Stimulated activated CD8-positive, alpha-beta memory T cell treated with anti-CD3 and anti-CD28 coated beads, Interleukin-7, amount 100 ng/mL, for 1 hour (primary cell): ENCODE measurements around the gene MTRF1L.

Experiments used
- DNase-seq, 2 donors: peaks; one replicate each; pipeline ENCODE4 v3.0.0-alpha.2; 2020; ENCODE audit warnings: low read depth in 2 of 2

MTRF1L gene

DNA sequence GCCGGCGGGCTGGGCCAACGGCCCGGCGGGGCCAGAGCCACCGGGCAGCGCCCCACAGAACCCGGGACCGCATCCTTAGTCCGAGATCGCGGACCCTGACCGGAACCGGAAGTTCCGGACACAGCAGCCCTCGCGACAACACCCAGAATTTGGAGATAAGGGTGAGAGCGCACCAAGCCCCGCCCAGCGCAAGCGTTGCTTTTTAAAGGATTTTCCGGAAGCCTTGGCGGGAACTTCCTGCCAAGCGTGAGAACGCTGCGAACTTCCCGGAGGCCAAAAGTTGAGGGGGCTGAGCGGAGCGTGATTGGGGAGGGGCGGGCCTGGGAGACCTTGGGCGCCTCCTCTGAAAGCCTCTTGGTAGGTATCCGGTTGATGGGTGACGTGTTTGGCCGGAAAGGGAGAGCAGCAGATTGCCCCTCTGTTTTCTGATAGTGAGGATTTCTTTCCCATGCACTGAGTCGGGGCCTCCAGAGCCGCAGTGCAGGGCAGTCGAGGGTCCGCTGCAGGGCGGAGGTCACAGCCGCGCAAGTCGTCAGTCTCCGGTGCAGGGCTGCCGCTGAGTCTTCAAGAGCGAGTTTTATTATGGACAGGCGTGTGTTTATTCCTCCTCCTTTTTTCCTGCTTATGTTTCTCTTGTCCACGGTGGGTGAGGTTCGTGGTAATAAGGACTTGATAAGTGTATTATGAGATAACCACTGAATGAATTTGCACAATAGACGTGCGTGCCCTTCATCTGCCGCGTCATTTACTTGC is at the start of gene MTRF1L:
MTRF1L (minus strand) TSS at position 97 of the 753 bp plus-strand sequence; CDS start at position 73, 24 bp downstream.
- DNase-seq: peak; percentile 63 to 70

- DNase-seq: no peak
Observed at GRCh38 chr6:153051801-153052200, 49.3 kb upstream of the MTRF1L start.

- no peak for DNase-seq
Observed at GRCh38 chr6:153048631-153049030, 46.1 kb upstream of the MTRF1L start.

DNA sequence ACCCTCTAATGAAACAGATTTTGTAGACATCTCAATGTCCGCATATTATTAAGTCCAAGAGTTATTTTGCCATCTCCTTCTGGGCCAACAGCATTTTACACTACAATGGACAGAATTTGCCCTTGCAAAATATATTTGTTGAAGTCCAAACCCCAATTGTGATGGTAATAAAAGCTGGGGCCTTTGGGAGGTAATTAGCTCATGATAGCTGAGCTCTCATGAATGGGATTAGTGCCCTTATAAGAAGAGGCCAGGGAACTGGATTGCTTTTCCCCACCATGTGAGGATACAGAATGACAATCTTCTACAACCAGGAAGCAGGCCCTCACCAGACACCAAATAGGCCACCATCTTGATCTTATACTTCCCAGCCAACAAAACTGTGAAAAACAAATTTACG is 44.9 kb upstream of the MTRF1L start:
- DNase-seq: no peak

GRCh38 chr6:153045271-153045670 is 42.8 kb upstream of the MTRF1L start:
- no peak for DNase-seq

DNA sequence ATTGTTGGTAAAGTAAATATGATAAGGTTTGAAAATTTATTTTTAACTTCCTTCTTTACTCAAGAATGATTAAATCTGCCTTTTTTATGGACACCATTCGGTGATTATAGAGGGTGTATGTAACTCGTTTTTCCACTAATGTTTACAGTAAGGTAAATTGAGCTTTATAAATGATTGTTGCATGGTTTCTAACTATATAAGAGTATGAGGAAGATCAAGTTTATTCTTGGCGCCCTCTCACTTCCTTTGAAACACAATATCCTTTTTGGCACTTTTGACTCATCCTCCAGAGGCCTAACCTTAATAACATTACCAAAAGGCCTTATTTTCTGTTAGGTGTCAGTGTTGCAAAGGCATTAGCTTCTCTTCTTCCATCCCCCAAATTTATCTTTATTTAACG is 41.8 kb upstream of the MTRF1L start:
- no peak for DNase-seq

DNA sequence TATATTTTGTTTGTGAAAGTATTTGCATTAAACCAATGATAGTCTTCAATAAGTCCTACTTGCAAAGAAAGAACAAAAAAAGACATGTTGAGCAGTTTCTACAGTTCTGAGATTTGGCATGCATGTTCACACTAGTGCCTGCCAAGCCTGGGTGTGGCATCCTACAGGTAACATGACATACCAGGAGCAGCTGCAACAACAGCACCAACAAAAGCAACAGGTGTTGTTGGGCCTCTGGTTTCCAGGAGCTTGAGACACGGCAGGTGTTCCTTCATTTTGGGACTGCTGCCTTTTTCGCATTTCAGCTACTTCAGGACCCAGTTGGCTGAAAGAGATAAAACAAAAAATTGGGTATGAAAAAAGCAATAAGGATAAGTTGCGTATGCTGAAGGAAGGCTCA is 41.2 kb upstream of the MTRF1L start:
- no peak for DNase-seq

DNA sequence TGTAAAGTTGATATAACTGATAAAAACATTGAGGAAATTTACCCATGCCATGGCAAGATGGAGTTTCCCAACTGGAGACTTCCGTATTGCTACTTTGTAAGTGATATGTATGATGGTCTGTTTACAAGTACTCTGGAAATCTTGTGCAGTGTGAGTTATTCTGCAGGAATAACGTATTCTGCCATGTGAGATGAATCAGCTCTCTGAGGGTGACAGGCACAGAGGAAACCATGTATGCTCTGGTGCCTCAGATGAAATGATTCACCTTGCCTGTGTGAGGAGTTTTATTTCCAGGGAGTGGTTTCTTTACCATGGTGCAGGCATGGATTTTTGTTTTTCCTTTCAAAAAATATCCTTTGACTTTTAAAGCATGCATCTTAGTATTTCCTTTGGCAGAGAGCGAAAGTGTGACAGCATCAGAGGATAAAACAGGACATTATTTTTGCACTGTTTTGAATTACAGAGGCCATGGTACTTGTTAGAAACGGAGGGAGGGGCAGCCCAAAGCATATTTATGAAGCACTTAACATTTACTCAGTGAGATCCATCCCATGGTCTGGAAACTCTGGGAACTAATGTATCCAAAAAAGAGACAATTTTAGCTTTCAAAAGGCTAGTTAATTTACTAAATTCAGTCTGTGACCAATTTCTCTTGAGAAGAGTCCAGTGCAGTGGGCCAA is 36.0 kb upstream of the MTRF1L start:
- no peak for DNase-seq

DNA sequence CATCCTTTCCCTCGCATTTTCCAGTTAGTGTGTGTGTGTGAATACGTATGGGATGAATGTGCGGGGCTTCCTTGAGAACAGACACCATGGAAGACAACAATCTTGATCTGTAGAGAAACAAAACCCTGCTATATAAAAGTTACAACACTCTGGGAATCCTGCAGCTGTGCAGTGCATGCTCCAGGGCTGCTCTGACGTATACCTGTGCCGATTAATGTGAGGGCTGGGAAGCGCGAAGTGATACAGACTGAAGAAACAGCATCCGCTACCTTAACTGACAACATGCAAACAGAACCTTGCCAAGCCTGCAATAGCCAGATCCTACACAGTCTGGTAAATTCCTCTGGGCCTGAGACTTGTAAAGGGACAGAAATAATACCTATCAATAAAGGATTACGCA is 31.6 kb upstream of the MTRF1L start:
- no peak for DNase-seq

- DNase-seq: no peak
Observed at GRCh38 chr6:153032255-153032882, 29.9 kb upstream of the MTRF1L start.

GRCh38 chr6:153031335-153031955 is 28.9 kb upstream of the MTRF1L start:
- no peak for DNase-seq

DNA sequence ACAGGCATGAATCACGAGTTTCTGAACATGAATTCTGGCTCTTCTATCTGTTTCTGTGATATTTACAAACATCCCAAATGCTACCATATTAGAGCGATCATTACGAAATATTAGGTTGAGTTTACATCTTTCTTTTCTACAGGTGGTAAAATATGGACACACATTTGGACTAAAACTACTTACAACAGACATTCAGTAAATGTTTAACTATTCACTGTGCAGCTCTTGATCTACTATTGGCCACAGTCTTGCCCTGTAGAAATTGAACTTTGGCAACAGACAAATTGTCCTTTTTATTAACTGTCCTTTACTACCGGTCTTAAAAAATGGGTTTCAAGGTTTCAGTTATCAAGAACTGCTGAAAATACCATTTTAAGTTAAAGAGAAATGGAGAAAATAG is 26.5 kb upstream of the MTRF1L start:
- no peak for DNase-seq

- DNase-seq: no peak
Observed at GRCh38 chr6:153028286-153028685, 25.8 kb upstream of the MTRF1L start.

- DNase-seq: no peak
Observed at GRCh38 chr6:153027480-153027879, 25.0 kb upstream of the MTRF1L start.

DNA sequence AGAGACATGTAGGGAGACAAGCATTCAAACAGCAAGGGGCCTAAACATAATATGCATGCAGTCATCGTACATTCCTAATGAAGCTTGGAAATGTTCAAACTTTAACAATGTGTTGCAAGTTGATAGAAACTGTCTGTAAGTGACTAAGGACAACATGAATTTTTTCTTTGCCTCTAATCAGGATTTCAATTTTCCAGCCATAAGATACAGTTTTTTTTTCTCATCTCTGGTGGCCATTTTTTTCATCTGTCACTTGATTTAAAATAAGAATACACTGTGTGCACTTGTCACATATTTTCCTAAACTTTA is 22.2 kb upstream of the MTRF1L start:
- DNase-seq: no peak

DNA sequence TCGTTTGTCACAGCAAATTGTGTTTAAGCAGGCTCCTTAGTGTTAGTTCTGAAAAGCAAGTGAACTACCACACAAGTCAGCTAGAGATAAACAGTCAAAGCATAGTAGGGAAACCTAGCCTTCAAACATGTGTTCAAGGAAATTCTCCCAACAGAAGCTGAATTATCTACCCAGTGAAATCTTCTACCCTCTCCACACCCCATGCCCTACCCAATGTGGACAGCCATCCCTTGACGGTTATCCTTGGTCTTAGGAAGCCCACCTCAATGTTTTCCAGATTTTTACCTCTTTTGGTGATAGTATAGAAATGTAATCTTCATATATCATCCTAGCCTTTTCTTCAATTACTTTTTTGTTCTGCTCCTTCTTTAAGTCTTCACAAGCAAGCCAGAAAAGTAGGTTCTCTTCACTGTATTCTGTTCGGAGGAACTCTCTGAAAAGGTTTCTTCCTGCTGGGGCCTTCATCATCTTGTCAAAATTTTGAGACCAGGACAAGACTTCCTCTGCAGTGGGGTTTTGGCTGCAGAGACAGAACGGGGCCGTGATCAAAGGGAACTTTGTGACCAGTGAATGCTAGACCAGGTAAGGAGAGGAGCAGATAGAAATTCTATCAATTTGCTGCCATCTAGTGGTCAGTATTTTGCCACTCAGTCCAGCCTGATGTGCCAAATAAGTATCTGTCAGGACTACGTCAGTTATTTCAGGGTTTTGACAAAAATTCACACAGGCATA is 21.6 kb upstream of the MTRF1L start:
- DNase-seq: no peak

DNA sequence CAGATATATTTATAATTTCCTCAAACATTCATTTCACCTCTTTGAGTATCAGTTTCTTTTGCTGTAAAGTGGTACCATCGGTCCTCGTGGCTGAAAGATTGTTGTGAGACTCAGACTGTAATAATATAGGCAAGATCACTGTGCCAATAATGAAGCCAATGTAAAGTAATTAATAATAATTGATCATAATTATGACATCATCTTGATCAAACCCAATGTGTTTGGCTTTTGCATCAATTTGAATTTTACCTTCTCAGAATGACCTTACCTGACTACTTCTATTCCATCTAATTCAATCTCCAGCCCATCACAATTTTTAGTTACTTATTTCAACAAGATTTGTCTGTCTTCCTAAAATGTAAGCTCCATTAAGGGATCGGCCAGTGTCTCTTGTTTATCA is 15.8 kb upstream of the MTRF1L start:
- no peak for DNase-seq

DNA sequence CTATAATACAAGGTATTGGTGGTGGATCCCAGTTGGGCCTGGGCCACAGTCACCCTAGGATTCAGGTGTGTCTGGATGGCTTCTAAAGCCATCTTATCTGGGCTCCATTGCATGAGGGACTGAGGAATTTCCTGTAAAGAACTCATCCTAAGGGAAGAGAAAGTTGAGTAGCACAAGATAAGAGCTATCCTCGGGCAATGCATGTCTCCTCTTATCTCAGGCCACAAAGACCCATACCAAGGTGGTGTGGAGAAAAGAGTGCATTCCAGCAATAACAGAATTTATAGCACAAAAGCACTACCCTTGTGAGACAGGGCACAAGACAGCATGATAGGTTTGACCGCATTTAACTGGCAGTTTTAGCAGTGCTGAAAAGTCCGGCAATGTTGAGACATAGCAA is 14.3 kb upstream of the MTRF1L start:
- no peak for DNase-seq

DNA sequence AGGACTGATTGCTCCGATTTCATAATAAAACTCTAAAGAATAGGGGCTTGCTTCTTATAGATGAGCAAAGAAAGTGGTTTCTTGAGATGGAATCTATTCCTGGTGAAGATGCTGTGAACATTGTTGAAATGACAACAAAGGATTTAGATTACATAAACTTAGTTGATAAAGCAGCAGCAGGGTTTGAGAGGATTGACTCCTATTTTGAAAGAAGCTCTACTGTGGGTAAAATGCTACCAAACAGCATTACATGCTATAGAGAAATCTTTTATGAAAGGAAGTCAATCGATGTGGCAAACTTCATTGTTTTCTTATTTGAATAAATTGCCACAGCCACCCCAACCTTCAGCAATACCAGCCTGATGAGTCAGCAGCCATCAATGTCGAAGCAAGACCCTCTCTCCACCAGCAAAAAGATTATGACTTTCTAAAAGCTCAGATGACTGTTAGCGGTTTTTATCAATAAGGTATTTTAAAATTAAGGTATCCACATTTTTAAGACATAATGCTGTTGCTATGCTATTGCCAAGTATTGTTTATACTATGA is 12.7 kb upstream of the MTRF1L start:
- DNase-seq: no peak

GRCh38 chr6:153013438-153013837 is 10.9 kb upstream of the MTRF1L start:
- no peak for DNase-seq

GRCh38 chr6:153012856-153013255 is 10.3 kb upstream of the MTRF1L start:
- DNase-seq: no peak

- no peak for DNase-seq
Observed at GRCh38 chr6:153003366-153003690, 819 bp upstream of the MTRF1L start.
